ENCODE measurements around the gene HAUS6.

Gene HAUS6

GRCh38 chr9:19119246-19119645, 16.5 kb upstream of the HAUS6 start:
- Histone ChIP-seq H3K9ac (ENCODE audit: low read length) (no peak overlapping the region), H2AFZ (ENCODE audit: low read length) (no peak overlapping the region), H3K27me3 (replicated peaks; ENCODE audit: insufficient read depth, low read length) (no peaks in the 10 kb centered on the region), H3K79me2 (ENCODE audit: low read length) (no peaks in the 10 kb centered on the region), H3K36me3 (replicated peaks; ENCODE audit: insufficient read depth, low read length) (no peaks in the 10 kb centered on the region), H3K4me1 (ENCODE audit: low read length) (no peaks in the 10 kb centered on the region), H4K20me1 (ENCODE audit: insufficient read depth, low read length) (no peaks in the 10 kb centered on the region), H3K4me3 (ENCODE audit: low read length) (no peak overlapping the region), H3F3A (ENCODE audit: insufficient read depth, low read length) (no peaks in the 10 kb centered on the region), H3K9me2 (replicated peaks; ENCODE audit: insufficient read depth, low read length) (no peaks in the 10 kb centered on the region), H3K4me2 (ENCODE audit: low read depth, low read length) (no peak overlapping the region), H3K9me3 (replicated peaks; ENCODE audit: insufficient read depth, low read length) (no peaks in the 10 kb centered on the region), H3K27ac (ENCODE audit: low read length) (no peak overlapping the region)
- TF ChIP-seq CTCF (IDR thresholded peaks at IDR 0.05; ENCODE audit: low read length), result no peak
- TF ChIP-seq EZH2phosphoT487 (IDR thresholded peaks at IDR 0.05; ENCODE audit: low read length), result no peak
- TF ChIP-seq EZH2 (optimal IDR thresholded peaks at IDR 0.05; ENCODE audit: low read depth, low read length), result no peak
- no peak for DNase-seq

GRCh38 chr9:19117039-19117716, 14.5 kb upstream of the HAUS6 start:
- no peak for DNase-seq
- no peaks in the 10 kb centered on the region for H3K4me1 ChIP-seq (ENCODE audit: low read length)
- no peaks in the 10 kb centered on the region for H3K79me2 ChIP-seq (ENCODE audit: low read length)
- H3K27me3 ChIP-seq (replicated peaks; ENCODE audit: insufficient read depth, low read length), result no peaks in the 10 kb centered on the region
- H3K36me3 ChIP-seq (replicated peaks; ENCODE audit: insufficient read depth, low read length), result no peaks in the 10 kb centered on the region
- no peak overlapping the region for H3K4me3 ChIP-seq (ENCODE audit: low read length)
- no peaks in the 10 kb centered on the region for H3K9me3 ChIP-seq (replicated peaks; ENCODE audit: insufficient read depth, low read length)
- no peak overlapping the region for H3K9ac ChIP-seq (ENCODE audit: low read length)
- no peak overlapping the region for H3K27ac ChIP-seq (ENCODE audit: low read length)
- H2AFZ ChIP-seq (ENCODE audit: low read length), result no peak overlapping the region
- TF ChIP-seq EZH2phosphoT487 (IDR thresholded peaks at IDR 0.05; ENCODE audit: low read length) (no peak), EZH2 (optimal IDR thresholded peaks at IDR 0.05; ENCODE audit: low read depth, low read length) (no peak), CTCF (IDR thresholded peaks at IDR 0.05; ENCODE audit: low read length) (no peak)
- H3K4me2 ChIP-seq (ENCODE audit: low read depth, low read length), result no peak overlapping the region
- no peaks in the 10 kb centered on the region for H3F3A ChIP-seq (ENCODE audit: insufficient read depth, low read length)
- no peaks in the 10 kb centered on the region for H4K20me1 ChIP-seq (ENCODE audit: insufficient read depth, low read length)
- H3K9me2 ChIP-seq (replicated peaks; ENCODE audit: insufficient read depth, low read length), result no peaks in the 10 kb centered on the region

- H3F3A ChIP-seq (ENCODE audit: insufficient read depth, low read length), result no peaks in the 10 kb centered on the region
- TF ChIP-seq CTCF (IDR thresholded peaks at IDR 0.05; ENCODE audit: low read length) (no peak), EZH2 (optimal IDR thresholded peaks at IDR 0.05; ENCODE audit: low read depth, low read length) (no peak), EZH2phosphoT487 (IDR thresholded peaks at IDR 0.05; ENCODE audit: low read length) (no peak)
- H3K4me3 ChIP-seq (ENCODE audit: low read length), result no peak overlapping the region
- no peaks in the 10 kb centered on the region for H3K79me2 ChIP-seq (ENCODE audit: low read length)
- DNase-seq, result no peak
- no peaks in the 10 kb centered on the region for H3K9me3 ChIP-seq (replicated peaks; ENCODE audit: insufficient read depth, low read length)
- no peak overlapping the region for H2AFZ ChIP-seq (ENCODE audit: low read length)
- H3K4me1 ChIP-seq (ENCODE audit: low read length), result no peaks in the 10 kb centered on the region
- no peaks in the 10 kb centered on the region for H3K9me2 ChIP-seq (replicated peaks; ENCODE audit: insufficient read depth, low read length)
- no peaks in the 10 kb centered on the region for H3K36me3 ChIP-seq (replicated peaks; ENCODE audit: insufficient read depth, low read length)
- H3K27ac ChIP-seq (ENCODE audit: low read length), result no peak overlapping the region
- H3K27me3 ChIP-seq (replicated peaks; ENCODE audit: insufficient read depth, low read length), result no peaks in the 10 kb centered on the region
- H4K20me1 ChIP-seq (ENCODE audit: insufficient read depth, low read length), result no peaks in the 10 kb centered on the region
- H3K4me2 ChIP-seq (ENCODE audit: low read depth, low read length), result no peak overlapping the region
- H3K9ac ChIP-seq (ENCODE audit: low read length), result no peak overlapping the region
Measured at GRCh38 chr9:19116107-19116790, 13.5 kb upstream of the HAUS6 start.
